H54 (cell line): ENCODE results near the gene SPG7.

Experiments
- DNase-seq: peaks from one replicate; pipeline ENCODE4 v3.0.0; 2011; ENCODE audit warnings: low spot score, mixed read lengths; ENCODE audit not compliant: insufficient read length
- FAIRE-seq: peaks from 3 replicates; lab custom pipeline; 2011; peaks lifted over from hg19 to GRCh38; lab: Jason Lieb, UNC
- POLR2A ChIP-seq: IDR thresholded peaks from 2 replicates; pipeline ENCODE4 v1.6.1; 2011; ENCODE audit warnings: low read depth, mild to moderate bottlenecking, low read length

SPG7 gene

DNA sequence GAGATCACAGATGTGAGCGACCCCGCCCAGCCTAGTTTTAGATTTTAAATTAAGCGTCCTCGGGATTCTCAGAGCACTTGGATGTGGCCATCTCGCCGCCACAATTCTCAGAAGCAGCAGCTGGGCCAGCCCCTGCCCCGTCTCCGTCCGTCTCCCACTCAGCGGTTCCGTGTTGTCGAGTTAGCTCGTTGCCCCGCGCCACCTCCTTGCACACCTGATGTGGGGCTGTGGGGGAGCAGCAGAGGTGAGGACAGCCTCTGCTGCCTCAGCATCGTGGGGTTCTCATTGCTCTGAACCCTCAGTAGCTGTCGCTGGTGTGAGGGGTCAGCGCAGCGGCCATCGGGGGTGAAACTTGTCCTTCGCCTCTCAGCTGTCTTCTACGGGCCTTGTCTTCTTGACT is 44.1 kb downstream of the SPG7 start:
- DNase-seq = no peak
- no peak for TF ChIP-seq POLR2A
- FAIRE-seq = no peak

DNA sequence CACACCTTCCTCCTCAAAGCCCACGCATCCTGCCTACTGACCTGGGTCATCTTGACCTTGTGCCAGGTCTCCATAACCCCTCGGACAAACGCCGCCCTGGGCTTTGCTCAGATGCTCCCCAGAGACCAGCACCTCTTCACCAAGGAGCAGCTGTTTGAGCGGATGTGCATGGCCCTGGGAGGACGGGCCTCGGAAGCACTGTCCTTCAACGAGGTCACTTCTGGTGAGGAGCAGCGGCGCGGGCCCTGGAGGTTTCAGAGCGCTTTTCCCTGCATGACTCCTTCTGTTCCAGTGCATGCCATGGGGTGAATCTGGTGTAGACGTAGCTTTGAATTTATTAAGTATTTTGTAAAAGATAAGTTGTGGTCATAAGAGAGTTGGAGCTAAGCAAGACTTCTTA is 44.7 kb downstream of the SPG7 start:
- TF ChIP-seq POLR2A = no peak
- FAIRE-seq (no peak), DNase-seq (no peak)

DNA sequence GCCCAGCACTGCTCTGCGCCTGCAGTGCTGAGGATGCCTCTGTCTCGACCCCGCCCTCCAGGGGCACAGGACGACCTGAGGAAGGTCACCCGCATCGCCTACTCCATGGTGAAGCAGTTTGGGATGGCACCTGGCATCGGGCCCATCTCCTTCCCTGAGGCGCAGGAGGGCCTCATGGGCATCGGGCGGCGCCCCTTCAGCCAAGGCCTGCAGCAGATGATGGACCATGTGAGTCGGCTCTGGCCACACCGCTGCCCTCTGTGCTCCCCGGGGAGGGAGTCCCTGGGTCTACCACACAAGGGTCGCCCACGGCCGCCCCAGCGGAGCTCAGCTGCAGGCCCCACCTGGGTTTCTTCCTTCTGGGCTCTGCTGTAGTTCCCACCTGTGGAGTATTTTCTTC is 45.5 kb downstream of the SPG7 start:
- FAIRE-seq (no peak), DNase-seq (no peak)
- no peak for TF ChIP-seq POLR2A

DNA sequence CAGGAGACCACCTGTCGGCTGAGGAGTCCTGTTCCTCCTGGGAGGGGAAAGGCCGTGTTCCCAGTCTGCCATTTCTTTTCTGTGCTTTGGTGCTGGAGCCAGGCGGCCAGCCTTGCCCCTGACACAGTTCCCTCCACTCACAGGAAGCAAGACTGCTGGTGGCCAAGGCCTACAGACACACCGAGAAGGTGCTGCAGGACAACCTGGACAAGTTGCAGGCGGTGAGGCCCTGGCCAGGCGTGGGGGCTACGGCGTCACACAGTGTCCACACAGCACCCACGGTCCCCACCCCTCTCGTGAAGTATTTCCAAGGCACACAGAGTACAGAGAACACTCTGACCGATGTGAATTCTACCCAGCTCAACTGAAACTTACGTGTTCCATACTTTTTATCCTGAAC is 46.1 kb downstream of the SPG7 start:
- no peak for TF ChIP-seq POLR2A
- no peak for FAIRE-seq
- no peak for DNase-seq

DNA sequence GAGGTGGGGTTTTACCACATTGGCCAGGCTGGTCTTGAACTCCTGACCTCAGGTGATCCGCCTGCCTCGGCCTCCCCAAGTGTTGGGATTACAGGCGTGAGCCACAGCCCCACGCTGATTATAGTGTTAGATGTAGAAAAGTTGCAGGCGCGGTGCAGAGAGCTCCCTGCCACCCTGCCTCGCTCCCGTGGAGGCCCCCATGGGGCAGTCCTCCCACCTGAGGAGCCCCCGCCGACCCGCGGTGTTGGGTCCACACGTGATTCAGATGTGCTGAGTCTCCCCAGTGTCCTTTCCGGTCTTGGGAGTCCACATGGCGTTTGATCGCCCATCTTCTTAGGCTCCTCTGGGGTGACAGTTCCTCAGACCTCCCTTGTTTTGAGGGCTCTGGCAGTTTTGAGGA is 47.1 kb downstream of the SPG7 start:
- DNase-seq (no peak), FAIRE-seq (no peak)
- no peak for TF ChIP-seq POLR2A

DNA sequence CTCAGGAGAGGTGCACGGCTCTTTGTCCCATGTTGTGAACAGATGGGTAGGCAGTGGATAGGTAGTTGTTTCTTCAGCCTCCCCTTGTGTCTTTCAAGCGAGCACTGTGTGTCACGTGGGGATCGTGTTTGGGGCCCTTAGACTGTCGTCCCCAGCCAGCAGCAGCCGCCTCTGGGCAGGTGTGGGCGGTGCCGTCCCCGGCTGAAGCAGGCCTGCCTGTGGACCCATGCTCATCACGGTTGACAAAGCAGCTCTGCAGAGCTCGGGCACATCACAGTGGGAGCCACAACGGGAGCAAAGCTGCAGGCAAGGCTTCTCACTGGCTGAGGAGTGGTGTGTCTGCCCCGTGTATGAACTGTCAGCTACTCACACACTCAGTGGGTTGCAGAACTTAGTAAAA is 47.6 kb downstream of the SPG7 start:
- TF ChIP-seq POLR2A = no peak

DNA sequence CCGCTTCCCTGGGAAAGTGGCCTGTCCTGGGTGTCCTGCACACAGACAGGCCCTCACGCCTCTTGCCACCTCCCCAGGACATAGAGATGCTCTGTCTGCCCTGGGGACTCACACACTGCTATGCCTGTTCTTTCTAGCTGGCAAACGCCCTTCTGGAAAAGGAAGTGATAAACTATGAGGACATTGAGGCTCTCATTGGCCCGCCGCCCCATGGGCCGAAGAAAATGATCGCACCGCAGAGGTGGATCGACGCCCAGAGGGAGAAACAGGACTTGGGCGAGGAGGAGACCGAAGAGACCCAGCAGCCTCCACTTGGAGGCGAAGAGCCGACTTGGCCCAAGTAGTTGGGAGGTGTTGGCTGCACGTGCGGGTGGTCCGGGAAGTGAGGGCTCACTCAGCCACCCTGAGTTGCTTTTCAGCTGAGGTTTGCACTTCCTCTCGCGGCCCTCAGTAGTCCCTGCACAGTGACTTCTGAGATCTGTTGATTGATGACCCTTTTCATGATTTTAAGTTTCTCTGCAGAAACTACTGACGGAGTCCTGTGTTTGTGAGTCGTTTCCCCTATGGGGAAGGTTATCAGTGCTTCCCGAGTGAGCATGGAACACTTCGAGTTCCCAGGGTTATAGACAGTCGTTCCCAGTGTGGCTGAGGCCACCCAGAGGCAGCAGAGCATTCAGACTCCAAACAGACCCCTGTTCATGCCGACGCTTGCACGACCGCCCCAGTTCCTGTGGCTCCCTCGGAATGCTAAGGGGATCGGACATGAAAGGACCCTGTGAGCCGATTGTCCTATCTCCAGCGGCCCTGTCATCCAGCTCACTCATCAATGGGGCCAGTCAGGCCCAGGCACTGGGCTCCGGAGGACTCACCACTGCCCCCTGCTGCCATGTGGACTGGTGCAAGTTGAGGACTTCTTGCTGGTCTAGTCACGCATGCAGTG is 48.8 kb downstream of the SPG7 start:
- DNase-seq = peak; percentile 76
- FAIRE-seq = no peak
- TF ChIP-seq POLR2A = no peak

More for the DNA sequence above, 47.6 kb downstream of the SPG7 start:
- DNase-seq = no peak
- FAIRE-seq = no peak

DNA sequence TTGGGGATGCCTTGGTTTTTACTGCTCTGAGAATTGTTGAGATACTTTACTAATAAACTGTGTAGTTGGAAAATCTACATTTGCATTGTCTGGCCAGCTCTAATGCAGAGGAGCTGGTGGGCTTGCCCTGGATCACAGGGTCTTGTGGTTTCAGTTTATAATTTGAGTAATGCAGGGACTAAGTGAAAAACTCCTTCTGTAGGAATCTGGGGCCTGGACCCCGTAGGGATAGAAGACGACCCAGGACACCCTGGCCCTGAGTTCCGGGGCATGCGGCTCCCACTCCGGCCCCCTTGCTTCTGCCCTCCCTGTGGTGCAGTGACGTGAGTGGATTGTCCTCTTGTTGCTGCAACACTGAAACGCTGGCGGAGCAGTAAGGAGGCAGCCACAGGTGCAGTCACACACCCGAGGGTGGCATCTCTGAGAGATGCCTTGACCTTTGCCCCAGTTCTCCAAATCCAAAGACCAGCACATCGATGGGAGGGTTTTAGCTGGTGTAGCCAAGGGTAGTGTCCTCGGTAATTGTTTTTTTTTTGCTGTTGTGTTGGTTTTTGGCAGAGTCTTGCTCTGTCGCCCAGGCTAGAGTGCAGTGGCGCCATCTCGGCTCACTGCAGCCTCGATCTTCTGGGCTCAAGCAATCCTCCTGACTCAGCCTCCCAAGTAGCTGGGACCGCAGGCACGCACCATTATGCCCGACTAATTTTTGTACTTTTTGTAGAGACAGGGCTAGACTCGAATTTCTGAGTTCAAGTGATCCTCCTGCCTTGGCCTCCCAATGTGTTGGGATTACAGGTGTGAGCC is 49.7 kb downstream of the SPG7 start:
- TF ChIP-seq POLR2A = no peak
- DNase-seq (no peak), FAIRE-seq (no peak)

DNA sequence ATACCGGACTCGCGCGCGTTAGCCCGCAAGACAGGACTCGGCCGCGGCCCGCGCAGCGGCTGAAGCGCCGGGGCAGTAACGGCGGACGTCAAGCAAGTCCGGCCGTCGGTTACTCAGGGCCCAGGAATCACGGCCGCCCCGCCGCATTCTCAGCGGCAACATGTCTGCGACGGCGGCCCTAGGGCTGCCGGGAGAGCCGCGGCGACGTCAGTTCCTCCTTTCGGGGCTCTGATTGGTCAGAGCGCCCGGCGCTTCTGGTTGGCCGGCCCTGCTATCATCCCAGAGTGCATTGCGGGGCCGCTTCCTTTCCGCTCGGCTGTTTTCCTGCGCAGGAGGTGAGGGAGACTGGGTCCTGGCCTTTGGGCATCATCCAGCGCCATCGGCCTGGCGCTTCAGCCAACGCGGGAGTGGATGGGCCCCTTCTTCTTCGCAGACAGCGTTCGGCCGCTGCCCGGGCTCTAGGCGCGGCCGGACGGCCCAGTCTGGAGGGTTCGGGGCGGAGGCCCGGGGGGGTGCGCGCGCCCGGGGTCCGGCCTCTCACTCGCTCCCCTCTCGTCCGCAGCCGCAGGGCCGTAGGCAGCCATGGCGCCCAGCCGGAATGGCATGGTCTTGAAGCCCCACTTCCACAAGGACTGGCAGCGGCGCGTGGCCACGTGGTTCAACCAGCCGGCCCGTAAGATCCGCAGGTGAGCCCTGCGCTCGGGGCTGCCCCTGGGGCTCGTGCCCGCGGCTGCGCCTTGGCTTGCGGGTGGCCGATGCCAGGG is 52.4 kb downstream of the SPG7 start, which contains the start of gene RPL13:
Gene RPL13 (plus strand): TSS at position 305 of the 764 bp plus-strand sequence. CDS start 278 bp downstream, at position 583.
- DNase-seq (peak; percentile 93), FAIRE-seq (no peak)
- peak; percentile 91 for TF ChIP-seq POLR2A

DNA sequence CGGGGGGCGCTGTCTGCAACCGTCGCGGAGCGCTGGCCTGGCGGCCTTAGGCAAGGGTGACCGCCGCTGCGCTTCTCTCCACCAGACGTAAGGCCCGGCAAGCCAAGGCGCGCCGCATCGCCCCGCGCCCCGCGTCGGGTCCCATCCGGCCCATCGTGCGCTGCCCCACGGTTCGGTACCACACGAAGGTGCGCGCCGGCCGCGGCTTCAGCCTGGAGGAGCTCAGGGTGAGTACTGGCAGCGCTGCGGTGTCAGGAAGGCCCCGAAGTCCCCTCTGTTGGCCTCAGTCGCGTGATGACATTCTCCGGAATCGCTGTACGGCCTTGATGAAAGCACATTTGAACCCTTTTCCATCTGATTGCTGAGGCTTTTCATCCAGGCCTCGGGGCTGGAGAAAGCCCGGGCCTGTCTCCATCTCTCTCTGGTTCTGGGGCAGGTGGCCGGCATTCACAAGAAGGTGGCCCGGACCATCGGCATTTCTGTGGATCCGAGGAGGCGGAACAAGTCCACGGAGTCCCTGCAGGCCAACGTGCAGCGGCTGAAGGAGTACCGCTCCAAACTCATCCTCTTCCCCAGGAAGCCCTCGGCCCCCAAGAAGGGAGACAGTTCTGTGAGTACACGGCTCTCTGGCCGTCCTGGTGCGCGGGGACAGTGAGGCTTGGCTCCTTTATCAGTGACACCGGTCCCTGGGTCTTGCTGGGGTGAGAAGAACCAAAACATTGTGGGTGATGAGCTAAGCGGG is 53.1 kb downstream of the SPG7 start:
- FAIRE-seq = no peak
- DNase-seq = no peak
- no peak for TF ChIP-seq POLR2A

DNA sequence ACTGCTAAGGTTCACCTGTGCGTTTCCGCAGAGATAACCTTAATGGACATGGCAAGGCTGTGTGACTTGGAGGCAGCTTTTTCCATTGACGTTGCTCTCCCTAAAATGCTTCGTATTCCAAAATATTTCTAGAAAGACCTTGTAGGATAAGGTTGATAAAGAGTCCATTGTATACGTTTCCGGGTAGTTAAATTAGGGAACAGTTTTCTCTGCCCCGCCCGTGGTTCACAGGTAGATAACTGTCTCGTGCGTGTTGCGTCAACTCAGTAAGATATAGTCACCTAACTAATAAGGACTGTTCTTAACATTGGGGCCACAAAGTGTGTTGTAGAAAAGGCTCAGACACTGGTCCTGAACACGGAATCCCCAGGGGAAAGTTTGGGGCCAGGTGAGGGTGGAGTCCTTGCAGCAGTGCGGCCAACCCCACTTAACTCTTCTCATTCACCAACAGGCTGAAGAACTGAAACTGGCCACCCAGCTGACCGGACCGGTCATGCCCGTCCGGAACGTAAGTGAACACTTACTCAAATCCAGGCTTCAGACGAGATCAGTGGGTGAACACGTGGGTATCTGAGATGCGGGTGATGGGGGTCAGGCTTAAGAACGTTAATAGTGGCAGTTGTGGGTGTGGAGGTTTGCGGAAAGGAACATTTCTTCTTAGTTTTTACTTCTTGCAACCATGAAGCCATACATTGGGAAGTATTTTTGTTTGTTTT is 53.8 kb downstream of the SPG7 start:
- DNase-seq = no peak
- FAIRE-seq = no peak
- TF ChIP-seq POLR2A = no peak

DNA sequence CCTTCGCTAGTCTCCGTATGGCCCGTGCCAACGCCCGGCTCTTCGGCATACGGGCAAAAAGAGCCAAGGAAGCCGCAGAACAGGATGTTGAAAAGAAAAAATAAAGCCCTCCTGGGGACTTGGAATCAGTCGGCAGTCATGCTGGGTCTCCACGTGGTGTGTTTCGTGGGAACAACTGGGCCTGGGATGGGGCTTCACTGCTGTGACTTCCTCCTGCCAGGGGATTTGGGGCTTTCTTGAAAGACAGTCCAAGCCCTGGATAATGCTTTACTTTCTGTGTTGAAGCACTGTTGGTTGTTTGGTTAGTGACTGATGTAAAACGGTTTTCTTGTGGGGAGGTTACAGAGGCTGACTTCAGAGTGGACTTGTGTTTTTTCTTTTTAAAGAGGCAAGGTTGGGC is 54.7 kb downstream of the SPG7 start:
- TF ChIP-seq POLR2A = no peak
- no peak for DNase-seq
- no peak for FAIRE-seq
